Measurements from ENCODE around the gene CD46.
A peak's percentile ranks its signal among the peaks of the same experiment; 100 is the strongest.

The CD46 gene

GRCh38 chr1:207814469-207814868 lies 62.6 kb downstream of the CD46 start:
- DNase-seq (ENCODE audit: low read depth): no peak

GRCh38 chr1:207815466-207815865 lies 63.6 kb downstream of the CD46 start:
- DNase-seq (ENCODE audit: low read depth): no peak

GRCh38 chr1:207815913-207816291 lies 64.0 kb downstream of the CD46 start:
- DNase-seq (ENCODE audit: low read depth): no peak

GRCh38 chr1:207817166-207817565 lies 65.3 kb downstream of the CD46 start:
- no peak for DNase-seq (ENCODE audit: low read depth)

- no peak for DNase-seq (ENCODE audit: low read depth)
Observed at GRCh38 chr1:207817778-207818751, 66.2 kb downstream of the CD46 start.

GRCh38 chr1:207818971-207819451 lies 67.2 kb downstream of the CD46 start:
- no peak for DNase-seq (ENCODE audit: low read depth)

- no peak for DNase-seq (ENCODE audit: low read depth)
Observed at GRCh38 chr1:207820568-207821463, 69.0 kb downstream of the CD46 start.

GRCh38 chr1:207821464-207822045 lies 69.7 kb downstream of the CD46 start:
- no peak for DNase-seq (ENCODE audit: low read depth)

GRCh38 chr1:207822124-207822601 lies 70.3 kb downstream of the CD46 start:
- DNase-seq (ENCODE audit: low read depth): no peak

- DNase-seq (ENCODE audit: low read depth): peak; percentile 48
Observed at GRCh38 chr1:207822602-207823451, 71.0 kb downstream of the CD46 start.

- DNase-seq (ENCODE audit: low read depth): no peak
Observed at GRCh38 chr1:207823531-207823879, 71.7 kb downstream of the CD46 start.

GRCh38 chr1:207823880-207824566 lies 72.2 kb downstream of the CD46 start:
- DNase-seq (ENCODE audit: low read depth): peak; percentile 50

- DNase-seq (ENCODE audit: low read depth): no peak
Observed at GRCh38 chr1:207824691-207825408, 73.0 kb downstream of the CD46 start.

GRCh38 chr1:207825409-207825695 lies 73.5 kb downstream of the CD46 start:
- DNase-seq (ENCODE audit: low read depth): no peak

- peak; percentile 52 for DNase-seq (ENCODE audit: low read depth)
Observed at GRCh38 chr1:207825719-207826556, 74.1 kb downstream of the CD46 start.

- no peak for DNase-seq (ENCODE audit: low read depth)
Observed at GRCh38 chr1:207826557-207827487, 75.0 kb downstream of the CD46 start.

- no peak for DNase-seq (ENCODE audit: low read depth)
Observed at GRCh38 chr1:207827488-207827830, 75.6 kb downstream of the CD46 start.

- DNase-seq (ENCODE audit: low read depth): no peak
Observed at GRCh38 chr1:207828046-207828445, 76.2 kb downstream of the CD46 start.

Measured in activated T-cell treated with anti-CD3 and anti-CD28 coated beads for 1 hour (primary cell).